H4 (cell line): Measurements from ENCODE around the gene DNAJC3. TPM values are rescaled to one million over a fixed set of nuclear protein-coding genes. Genes with fewer than 3 reads are reported as not detected.

Experiments used
- DNase-seq: peaks from one replicate; pipeline ENCODE4 v3.0.0-alpha.2; 2015; ENCODE audit warnings: low spot score
- total RNA-seq: library from RNA; depleted of rRNA; stranded (reverse); fragments of >200 nt; shearing (Covaris generic); gene quantifications from 2 replicates; pipeline ENCODE4 v1.2.3, GENCODE V29; 2014; rRNA removed

The DNAJC3 gene
- total RNA-seq, 1 experiment from 2014 or later = 29.1 TPM

DNA sequence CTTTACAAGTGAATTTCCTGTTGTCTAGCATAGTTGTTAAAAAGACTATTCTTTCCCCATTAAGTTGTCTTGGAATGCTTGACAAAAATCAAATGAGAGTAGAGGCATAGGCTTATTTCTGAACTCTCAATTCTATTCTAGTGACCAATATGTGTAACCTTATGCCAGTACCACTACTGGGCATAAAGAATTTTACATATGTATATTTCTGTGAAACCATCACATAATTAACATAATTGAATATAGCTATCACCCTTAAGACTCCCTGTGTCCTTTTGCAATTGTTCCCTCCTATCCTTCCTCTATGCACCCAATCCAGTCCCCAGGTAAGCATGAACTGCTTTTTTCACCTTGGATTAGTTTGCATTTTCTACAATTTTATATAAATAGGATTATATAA lies 165.0 kb downstream of the DNAJC3 start:
- no peak for DNase-seq

DNA sequence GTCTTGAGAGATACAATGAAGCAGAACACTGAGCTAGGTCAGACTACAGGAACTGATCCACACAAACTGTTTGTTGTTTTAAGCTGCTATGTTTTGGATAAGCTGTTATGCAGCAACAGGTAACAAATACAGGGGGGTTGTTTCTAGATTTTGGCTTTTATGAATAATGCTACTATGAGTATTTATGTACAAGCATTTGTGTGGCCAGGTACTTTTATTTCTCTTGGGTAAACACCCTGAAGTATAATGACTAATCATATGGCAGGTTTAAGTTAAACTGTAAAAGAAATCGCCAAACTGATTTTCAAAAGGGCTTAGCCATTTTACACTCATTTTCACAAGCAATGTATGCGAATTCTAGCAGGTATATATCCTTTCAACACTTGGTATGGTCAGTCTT lies 166.0 kb downstream of the DNAJC3 start:
- no peak for DNase-seq

Other genes starting within 250 kb of the DNAJC3 start
- not detected in 2 replicates for gene CLDN10, start 124.4 kb upstream of the DNAJC3 start, total RNA-seq
- gene DZIP1, start 32.4 kb upstream of the DNAJC3 start, total RNA-seq = 14.6 and 36.4 TPM in 2 replicates